ENCODE measurements around the gene CYB561A3.

The CYB561A3 gene

GRCh38 chr11:61342207-61342803 lies 19.4 kb downstream of the CYB561A3 start:
- no peak overlapping the region for H3K27ac ChIP-seq
- TF ChIP-seq CTCF (conservative IDR thresholded peaks at IDR 0.05): no peak

GRCh38 chr11:61341706-61342105 lies 20.0 kb downstream of the CYB561A3 start:
- no peak for TF ChIP-seq CTCF (conservative IDR thresholded peaks at IDR 0.05)
- no peak overlapping the region for H3K27ac ChIP-seq

- H3K27ac ChIP-seq: no peak overlapping the region
- TF ChIP-seq CTCF (conservative IDR thresholded peaks at IDR 0.05): no peak
Observed at GRCh38 chr11:61340979-61341378, 20.7 kb downstream of the CYB561A3 start.

- TF ChIP-seq CTCF (conservative IDR thresholded peaks at IDR 0.05): no peak
Observed at GRCh38 chr11:61339490-61339878, 22.2 kb downstream of the CYB561A3 start.

GRCh38 chr11:61338783-61339489 lies 22.7 kb downstream of the CYB561A3 start:
- no peak for TF ChIP-seq CTCF (conservative IDR thresholded peaks at IDR 0.05)

More at GRCh38 chr11:61339490-61339878, 22.2 kb downstream of the CYB561A3 start:
- no peak overlapping the region for H3K27ac ChIP-seq

GRCh38 chr11:61337706-61338470 lies 23.8 kb downstream of the CYB561A3 start:
- TF ChIP-seq CTCF (conservative IDR thresholded peaks at IDR 0.05): no peak

More at GRCh38 chr11:61338783-61339489, 22.7 kb downstream of the CYB561A3 start:
- H3K27ac ChIP-seq: no peak overlapping the region

More at GRCh38 chr11:61337706-61338470, 23.8 kb downstream of the CYB561A3 start:
- H3K27ac ChIP-seq: no peak overlapping the region; the same call in 1 of the 2 replicates
